HEK293T (cell line): ENCODE measurements around the gene SGF29.

Source experiments
- ARNT ChIP-seq: fragments of 450-650 bp; IDR thresholded peaks from 2 replicates; pipeline ENCODE4 v1.6.1; 2017; ENCODE audit warnings: mild to moderate bottlenecking
- BHLHE40 ChIP-seq: fragments of 450-650 bp; IDR thresholded peaks from 2 replicates; pipeline ENCODE4 v1.6.1; 2016; ENCODE audit warnings: mild to moderate bottlenecking, moderate library complexity, borderline replicate concordance
- ELF4 ChIP-seq: fragments of 450-650 bp; IDR thresholded peaks from 2 replicates; pipeline ENCODE4 v1.6.1; 2017; ENCODE audit warnings: antibody characterized with exemption
- FOXA1 ChIP-seq: fragments of 450-650 bp; IDR thresholded peaks from 2 replicates; pipeline ENCODE4 v1.6.1; 2016; ENCODE audit warnings: mild to moderate bottlenecking
- FOXK2 ChIP-seq: fragments of 450-650 bp; IDR thresholded peaks from 2 replicates; pipeline ENCODE4 v1.6.1; 2016; ENCODE audit warnings: mild to moderate bottlenecking
- PKNOX1 ChIP-seq: fragments of 450-650 bp; IDR thresholded peaks from 2 replicates; pipeline ENCODE4 v1.6.1; 2016
- SP1 ChIP-seq: fragments of 450-650 bp; IDR thresholded peaks from 2 replicates; pipeline ENCODE4 v1.6.1; 2017
- SUZ12 ChIP-seq: fragments of 450-650 bp; IDR thresholded peaks from 2 replicates; pipeline ENCODE4 v1.6.1; 2016; ENCODE audit warnings: mild to moderate bottlenecking
- TARDBP ChIP-seq: fragments of 450-650 bp; IDR thresholded peaks from 2 replicates; pipeline ENCODE4 v1.6.1; 2016
- ZNF384 ChIP-seq: fragments of 450-650 bp; IDR thresholded peaks from 2 replicates; pipeline ENCODE4 v1.6.1; 2016

GRCh38 chr16:28623172-28623711, 69.5 kb downstream of the SGF29 start:
- TF ChIP-seq TARDBP, result no peak
- TF ChIP-seq ARNT, result no peak
- TF ChIP-seq SP1, result no peak
- TF ChIP-seq BHLHE40, result no peak
- no peak for TF ChIP-seq FOXK2
- TF ChIP-seq FOXA1, result no peak
- TF ChIP-seq PKNOX1, result no peak
- no peak for TF ChIP-seq SUZ12
- no peak for TF ChIP-seq ELF4
- no peak for TF ChIP-seq ZNF384
